Measurements from ENCODE around the gene NSD2.

Gene NSD2

DNA sequence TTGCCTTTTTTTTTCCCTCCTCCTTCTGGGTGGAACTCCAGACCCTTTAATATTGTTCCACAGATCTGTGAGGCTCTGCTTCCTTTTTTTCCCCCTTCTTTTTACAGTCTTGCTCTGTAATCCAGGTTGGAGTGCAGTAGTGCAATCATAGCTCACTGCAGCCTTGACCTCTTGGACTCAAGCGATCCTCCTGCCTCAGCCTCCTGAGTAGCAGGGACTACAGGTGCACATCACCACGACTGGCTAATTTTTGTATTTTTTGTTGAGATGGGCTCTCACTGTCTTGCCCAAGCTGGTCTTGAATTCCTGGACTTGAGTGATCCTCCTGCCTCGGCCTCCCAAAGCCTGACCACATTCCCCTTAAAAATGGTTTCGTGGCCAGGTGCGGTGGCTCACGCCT, 26.8 kb downstream of the NSD2 start:
- TF ChIP-seq CTCF (IDR thresholded peaks at IDR 0.05; ENCODE audit: insufficient read depth, low read depth, low read length, missing control alignments), result no peak
- no peak overlapping the region for H3K4me3 ChIP-seq (ENCODE audit: low read length)
- no peak for DNase-seq (ENCODE audit: low read depth)

GRCh38 chr4:1898681-1899080, 27.5 kb downstream of the NSD2 start:
- no peak for DNase-seq (ENCODE audit: low read depth)
- no peak for TF ChIP-seq CTCF (IDR thresholded peaks at IDR 0.05; ENCODE audit: insufficient read depth, low read depth, low read length, missing control alignments)

DNA sequence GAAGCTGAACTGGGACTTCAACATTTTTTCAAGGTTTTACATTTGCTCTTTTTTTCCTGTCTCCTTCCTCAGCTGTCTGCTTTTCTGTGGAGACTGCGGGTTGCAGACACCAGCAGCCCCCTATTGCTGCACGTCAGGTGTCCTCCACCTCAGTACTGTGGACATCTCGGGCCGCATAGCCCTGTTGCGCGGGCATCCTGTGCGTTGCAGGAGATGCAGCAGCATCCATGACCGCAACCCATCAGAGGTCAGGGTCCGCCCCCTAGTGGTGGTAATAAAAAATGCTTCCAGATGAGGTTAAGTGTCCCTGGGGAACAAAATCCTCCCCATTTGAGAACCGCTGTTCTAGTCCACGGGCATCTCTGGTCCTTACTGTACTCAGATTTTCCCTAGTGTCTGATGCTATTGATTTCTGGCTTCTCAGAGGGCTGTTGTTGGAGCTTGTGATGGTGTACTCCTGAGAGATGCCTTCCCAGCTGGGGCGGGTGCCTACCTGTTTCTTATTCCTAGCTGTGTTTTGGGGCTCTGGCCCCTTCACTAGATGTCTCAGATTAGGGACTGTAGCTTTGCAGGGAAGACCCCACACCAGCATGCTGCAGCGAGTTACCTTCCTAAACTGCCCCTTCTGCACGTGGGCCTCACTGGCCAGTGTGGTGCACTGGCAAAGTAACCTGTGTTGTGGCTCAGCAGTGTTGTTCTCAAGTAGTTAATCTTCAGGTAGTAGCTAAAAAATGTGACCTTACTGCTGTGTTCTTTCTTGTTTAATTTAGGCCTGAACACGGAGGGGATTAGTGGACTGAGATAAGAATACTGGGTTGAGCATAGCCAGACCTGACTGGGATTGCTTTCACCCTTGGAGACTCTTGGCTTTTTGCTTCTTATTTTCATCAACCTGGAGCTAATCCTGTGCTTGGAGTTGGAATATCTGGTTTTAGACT, 28.2 kb downstream of the NSD2 start:
- H3K4me3 ChIP-seq (ENCODE audit: low read length), result no peak overlapping the region
- TF ChIP-seq CTCF (IDR thresholded peaks at IDR 0.05; ENCODE audit: insufficient read depth, low read depth, low read length, missing control alignments), result peak; percentile 76
- DNase-seq (ENCODE audit: low read depth), result peak; percentile 82

More at GRCh38 chr4:1898681-1899080, 27.5 kb downstream of the NSD2 start:
- H3K4me3 ChIP-seq (ENCODE audit: low read length), result no peak overlapping the region

GRCh38 chr4:1900087-1900433, 28.9 kb downstream of the NSD2 start:
- no peak for DNase-seq (ENCODE audit: low read depth)
- no peak for TF ChIP-seq CTCF (IDR thresholded peaks at IDR 0.05; ENCODE audit: insufficient read depth, low read depth, low read length, missing control alignments)
- no peak overlapping the region for H3K4me3 ChIP-seq (ENCODE audit: low read length)

- no peak for TF ChIP-seq CTCF (IDR thresholded peaks at IDR 0.05; ENCODE audit: insufficient read depth, low read depth, low read length, missing control alignments)
- H3K4me3 ChIP-seq (ENCODE audit: low read length), result no peak overlapping the region
- DNase-seq (ENCODE audit: low read depth), result no peak
Observed at GRCh38 chr4:1900624-1901023, 29.4 kb downstream of the NSD2 start.

DNA sequence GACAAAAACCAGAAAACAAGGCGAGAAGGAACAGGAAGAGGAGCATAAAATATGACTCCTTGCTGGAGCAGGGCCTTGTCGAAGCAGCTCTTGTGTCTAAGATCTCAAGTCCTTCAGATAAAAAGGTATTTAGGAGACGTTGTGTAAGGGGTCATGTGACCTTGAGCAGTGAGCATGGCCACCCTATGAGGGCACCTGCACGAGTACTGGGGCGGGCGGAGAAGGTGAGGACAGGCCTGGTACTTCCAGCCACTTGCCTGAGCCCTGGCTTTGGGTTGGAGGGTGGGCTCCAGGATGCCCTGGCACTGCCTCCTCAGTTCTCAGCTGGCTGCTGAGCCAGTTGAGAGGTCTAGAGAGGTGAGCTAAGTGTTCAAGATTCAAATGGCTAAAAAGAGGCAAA, 29.9 kb downstream of the NSD2 start:
- H3K4me3 ChIP-seq (ENCODE audit: low read length), result no peak overlapping the region
- TF ChIP-seq CTCF (IDR thresholded peaks at IDR 0.05; ENCODE audit: insufficient read depth, low read depth, low read length, missing control alignments), result no peak
- no peak for DNase-seq (ENCODE audit: low read depth)

GRCh38 chr4:1902243-1902642, 31.1 kb downstream of the NSD2 start:
- TF ChIP-seq CTCF (IDR thresholded peaks at IDR 0.05; ENCODE audit: insufficient read depth, low read depth, low read length, missing control alignments), result no peak
- H3K4me3 ChIP-seq (ENCODE audit: low read length), result no peak overlapping the region
- DNase-seq (ENCODE audit: low read depth), result no peak
